HG03442 (cell line): ENCODE data around the gene MRC2.

Source experiments
- ATAC-seq: cut with Tn5 transposase; IDR thresholded peaks from one replicate; pipeline ENCODE4 v1.9.1; 2021; ENCODE audit warnings: mild to moderate bottlenecking, moderate library complexity; ENCODE audit not compliant: unreplicated experiment

MRC2 gene

DNA sequence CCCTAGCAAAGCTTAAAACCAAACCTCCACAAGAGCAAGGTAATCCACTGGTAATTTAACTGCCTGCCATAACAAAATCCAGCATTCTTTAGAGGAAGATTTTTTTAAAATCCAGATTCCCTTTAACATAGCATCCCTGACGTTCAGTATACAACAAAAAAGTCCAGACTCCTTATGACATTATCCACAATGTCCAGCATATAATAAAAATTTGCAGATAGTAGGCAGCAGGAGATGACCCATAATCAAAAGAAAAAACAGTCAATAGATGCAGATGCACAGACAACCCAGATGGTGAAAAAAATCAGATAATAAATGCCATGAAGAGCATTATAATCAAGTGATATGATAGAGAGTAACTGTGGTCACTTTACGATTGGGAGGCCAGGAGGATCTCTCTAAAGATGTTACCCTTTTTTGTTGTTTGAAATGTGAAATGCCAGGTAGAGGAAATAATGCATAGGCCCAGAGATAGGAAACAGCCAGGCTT lies 33.2 kb downstream of the MRC2 start:
- no peak for ATAC-seq

DNA sequence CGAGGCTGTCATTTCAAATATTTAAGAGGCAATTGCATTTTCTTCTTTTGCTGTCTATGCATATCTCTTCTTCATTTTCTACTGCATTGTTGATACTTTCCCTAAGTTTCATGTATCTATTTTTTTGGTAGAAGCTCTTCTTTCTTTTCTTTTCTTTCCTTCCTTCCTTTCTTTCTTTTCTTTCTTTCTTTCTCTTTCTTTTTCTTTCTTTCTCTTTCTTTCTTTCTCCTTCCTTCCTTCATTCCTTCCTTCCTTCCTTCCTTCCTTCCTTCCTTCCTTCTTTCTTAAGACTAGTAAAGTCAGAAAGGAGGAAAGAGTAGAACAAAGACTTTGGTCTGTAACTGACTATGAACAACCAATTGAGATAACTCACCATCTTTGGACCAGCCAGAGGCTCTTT lies 33.9 kb downstream of the MRC2 start:
- no peak for ATAC-seq

DNA sequence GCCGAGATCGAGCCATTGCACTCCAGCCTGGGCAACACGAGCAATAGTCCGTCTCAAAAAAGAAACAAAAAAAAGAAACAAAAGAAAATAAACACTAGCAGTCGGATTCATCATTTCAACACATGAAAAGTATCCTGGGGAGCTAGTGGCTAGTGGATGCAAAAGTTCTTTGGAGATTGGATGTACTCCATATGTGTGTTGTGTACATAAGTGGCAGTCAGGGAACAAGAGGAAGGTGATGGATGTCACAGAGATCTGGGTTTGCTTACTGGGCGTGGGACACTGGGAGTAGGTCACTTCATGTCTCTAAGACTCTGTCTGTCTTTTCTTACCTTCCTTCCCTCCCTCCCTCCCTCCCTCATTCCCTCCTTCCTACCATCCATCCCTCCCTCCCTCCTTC lies 35.4 kb downstream of the MRC2 start:
- no peak for ATAC-seq

DNA sequence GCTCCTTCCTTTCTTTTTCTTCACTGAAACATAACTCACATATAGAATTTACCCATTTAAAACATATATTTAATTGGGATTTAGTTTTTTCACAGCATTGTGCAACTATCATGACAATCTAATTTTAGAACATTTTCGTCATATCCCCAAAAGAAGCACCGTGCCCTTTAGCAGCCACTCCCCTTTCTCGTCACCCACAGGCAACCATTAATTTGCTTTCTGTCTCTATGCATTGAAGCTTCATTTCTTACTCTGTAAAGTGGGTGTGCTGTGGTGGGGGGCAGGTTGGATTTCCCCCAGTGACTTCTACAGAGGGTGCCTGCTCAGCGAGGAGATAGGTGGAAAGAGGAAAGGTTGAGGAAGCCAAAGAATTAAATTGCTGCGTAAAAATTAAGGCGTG lies 35.8 kb downstream of the MRC2 start:
- no peak for ATAC-seq

DNA sequence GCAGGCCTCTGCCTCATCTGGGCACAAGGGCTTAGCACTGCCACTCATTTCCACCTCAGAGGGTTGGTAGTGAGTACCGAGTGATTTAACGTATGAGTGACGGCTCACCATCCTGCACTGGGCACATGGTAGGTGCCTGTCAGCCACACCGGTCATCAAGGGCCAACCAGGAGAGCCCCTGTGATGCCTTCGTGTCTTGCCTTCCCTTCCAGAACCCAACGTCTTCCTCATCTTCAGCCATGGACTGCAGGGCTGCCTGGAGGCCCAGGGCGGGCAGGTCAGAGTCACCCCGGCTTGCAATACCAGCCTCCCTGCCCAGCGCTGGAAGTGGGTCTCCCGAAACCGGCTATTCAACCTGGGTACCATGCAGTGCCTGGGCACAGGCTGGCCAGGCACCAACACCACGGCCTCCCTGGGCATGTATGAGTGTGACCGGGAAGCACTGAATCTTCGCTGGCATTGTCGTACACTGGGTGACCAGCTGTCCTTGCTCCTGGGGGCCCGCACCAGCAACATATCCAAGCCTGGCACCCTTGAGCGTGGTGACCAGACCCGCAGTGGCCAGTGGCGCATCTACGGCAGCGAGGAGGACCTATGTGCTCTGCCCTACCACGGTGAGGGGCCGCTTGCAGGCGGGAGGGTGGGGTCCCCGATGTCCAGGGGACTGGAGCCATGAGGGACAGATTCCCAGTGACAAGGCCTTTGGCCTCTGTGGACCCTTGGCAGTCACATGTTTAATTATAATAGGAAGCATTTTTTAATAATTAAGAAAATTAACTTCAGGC lies 37.1 kb downstream of the MRC2 start:
- no peak for ATAC-seq

DNA sequence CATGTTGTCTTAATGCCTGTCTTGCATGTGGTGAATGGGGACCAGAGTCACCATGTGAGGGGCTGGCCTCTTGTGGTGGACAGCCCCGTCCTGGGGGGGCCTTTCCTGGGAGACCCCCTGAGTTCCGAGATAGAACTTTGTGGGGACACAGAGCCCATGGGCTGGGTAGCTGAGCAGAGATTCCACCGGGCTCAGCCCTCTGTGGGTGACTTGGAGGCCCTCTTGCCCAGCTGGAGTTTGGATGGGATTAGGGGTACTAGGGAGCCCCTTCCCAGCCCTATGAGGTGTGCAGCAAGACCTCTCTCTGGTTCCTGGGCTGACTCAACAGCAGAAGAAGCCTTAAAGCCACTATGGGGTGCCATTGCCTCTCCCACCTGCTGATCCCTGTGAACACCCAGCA lies 38.1 kb downstream of the MRC2 start:
- no peak for ATAC-seq

DNA sequence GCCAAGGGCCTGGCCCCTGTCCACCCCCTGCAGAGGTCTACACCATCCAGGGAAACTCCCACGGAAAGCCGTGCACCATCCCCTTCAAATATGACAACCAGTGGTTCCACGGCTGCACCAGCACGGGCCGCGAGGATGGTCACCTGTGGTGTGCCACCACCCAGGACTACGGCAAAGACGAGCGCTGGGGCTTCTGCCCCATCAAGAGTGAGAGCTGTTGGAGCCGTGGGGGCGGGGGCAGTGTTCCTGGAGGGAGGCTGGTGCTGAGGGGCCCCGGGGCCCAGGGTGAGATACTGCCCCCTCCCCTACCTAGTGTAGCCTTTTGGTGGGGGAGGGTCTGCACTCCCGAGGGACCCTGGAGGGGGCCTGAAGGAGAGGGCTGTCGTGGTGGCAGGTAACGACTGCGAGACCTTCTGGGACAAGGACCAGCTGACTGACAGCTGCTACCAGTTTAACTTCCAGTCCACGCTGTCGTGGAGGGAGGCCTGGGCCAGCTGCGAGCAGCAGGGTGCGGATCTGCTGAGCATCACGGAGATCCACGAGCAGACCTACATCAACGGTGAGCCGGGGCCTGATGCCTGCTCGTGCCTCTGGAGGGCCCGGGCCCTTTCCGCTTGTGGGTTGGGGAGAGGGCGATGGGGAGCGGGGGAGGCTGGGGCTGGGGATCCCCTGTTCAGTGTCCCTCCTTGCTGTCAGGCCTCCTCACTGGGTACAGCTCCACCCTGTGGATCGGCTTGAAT lies 38.8 kb downstream of the MRC2 start:
- no peak for ATAC-seq

DNA sequence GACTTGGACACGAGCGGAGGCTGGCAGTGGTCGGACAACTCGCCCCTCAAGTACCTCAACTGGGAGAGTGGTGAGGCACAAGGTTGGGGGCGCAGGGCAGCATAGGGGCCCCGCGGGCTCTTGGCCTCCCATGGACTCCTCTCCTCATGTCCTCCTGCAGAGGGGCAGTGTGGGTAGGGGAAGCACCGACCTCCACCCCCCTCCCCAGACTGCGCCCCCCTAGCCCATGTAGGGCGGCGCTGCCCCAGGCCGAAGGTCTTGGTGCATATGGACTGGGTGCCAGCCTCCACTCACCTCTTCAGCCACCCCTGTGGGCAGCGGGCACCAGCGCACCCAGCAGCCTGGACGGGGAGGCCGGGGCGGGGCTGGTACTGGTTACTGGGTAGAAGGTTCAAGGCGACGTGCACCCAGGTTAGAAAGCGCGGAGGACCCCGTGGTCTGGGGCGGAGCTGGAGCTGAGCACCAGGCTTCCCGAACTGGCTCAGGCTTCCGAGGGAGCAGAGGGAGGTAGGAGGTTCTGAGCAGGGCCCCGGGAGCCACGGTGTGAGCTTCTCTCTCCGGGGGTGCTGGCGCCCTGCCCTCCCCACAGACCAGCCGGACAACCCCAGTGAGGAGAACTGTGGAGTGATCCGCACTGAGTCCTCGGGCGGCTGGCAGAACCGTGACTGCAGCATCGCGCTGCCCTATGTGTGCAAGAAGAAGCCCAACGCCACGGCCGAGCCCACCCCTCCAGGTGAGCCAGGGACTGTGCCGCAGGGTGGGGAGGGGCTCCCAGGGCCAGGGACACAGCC lies 39.5 kb downstream of the MRC2 start:
- ATAC-seq = no peak

DNA sequence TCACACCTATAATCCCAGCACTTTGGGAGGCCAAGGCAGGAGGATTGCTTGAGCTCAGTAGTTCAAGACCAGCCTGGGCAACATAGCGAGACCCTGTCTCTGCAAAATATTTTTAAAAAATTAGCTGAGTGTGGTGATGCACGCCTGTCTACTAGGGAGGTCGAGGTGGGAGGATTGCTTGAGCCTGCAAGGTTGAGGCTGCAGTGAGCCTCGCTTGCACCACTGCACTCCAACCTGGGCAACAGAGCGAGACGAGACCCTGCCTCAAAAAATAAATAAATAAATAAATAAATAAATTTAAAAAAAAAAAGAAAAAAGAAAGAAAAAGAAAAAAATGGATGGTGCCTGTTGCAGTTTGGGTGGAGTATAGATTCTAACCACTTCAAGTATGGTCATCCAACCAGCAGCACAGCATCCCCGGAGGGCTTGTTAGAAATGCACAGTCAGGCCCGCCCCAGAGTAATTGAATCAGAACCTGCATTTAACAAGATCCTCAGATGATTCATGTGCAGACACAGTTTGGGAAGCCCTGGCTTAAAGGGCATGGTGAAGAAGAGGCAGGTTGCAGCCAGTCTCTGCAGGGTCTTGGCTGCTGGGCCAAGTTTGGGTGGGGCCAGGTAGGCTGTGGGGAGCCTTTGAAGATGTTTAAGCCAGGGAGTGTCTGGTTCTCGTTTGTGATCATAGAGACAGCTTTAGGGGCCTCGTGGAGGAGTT lies 40.8 kb downstream of the MRC2 start:
- ATAC-seq = no peak

DNA sequence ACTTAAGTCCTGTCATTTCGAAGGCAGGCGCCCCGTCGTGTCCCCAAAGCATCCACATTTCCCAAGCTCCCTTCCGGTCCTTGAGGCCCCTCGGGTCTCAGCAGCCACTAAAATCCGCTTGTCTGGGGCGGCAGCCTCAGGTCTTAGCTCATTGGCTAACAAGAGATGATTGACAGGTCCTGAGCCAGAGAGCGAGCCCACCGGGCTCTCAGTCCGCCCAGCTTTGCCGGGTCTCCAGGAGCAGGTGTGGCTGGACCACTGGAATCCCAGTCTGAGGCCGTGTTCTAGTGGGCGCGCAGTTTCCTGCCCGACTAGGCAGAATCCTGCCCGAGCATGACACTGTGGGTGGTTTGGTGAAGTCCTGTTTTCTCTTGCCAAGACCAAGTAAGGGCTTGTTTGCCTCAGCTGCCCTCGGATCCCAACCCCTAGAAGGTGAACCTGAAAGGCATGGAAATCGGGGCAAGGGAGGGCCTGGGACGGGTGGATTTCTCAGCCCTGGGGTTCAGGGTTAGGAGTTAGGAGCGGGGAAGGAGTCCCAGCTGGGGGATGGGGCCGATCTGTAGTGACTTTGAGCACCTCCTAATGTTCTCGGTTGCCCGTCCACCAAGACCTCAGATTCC lies 42.8 kb downstream of the MRC2 start:
- no peak for ATAC-seq

DNA sequence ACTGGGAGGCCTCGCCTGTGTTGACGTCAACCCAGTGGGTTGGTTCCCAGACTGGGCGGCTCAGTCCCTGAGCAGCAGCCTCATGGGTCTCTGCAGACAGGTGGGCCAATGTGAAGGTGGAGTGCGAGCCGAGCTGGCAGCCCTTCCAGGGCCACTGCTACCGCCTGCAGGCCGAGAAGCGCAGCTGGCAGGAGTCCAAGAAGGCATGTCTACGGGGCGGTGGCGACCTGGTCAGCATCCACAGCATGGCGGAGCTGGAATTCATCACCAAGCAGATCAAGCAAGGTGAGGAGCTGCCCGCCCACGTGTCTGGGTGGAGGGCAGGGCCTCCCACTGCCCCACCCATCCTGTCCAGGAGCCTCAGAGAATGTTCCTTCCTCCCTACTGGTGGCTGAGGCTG lies 44.1 kb downstream of the MRC2 start:
- no peak for ATAC-seq

DNA sequence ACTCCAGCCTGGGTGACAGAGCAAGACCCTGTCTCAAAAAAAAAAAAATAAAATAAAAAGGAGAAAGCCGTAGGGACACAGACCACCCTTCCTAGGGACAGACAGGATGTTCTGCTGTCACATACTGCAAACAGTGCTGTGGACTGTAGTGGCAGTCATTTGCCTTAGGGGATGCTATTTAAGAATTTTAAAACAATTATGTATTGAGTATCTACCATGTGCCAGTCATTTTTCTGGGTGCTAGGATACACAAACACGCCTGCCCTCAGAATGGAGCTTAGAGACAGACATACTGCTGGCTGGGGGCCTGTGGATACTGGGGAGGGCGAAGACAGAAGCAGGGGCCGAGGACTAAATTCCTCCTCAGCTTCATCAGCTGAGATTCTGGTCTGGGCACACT lies 45.5 kb downstream of the MRC2 start:
- ATAC-seq = no peak

DNA sequence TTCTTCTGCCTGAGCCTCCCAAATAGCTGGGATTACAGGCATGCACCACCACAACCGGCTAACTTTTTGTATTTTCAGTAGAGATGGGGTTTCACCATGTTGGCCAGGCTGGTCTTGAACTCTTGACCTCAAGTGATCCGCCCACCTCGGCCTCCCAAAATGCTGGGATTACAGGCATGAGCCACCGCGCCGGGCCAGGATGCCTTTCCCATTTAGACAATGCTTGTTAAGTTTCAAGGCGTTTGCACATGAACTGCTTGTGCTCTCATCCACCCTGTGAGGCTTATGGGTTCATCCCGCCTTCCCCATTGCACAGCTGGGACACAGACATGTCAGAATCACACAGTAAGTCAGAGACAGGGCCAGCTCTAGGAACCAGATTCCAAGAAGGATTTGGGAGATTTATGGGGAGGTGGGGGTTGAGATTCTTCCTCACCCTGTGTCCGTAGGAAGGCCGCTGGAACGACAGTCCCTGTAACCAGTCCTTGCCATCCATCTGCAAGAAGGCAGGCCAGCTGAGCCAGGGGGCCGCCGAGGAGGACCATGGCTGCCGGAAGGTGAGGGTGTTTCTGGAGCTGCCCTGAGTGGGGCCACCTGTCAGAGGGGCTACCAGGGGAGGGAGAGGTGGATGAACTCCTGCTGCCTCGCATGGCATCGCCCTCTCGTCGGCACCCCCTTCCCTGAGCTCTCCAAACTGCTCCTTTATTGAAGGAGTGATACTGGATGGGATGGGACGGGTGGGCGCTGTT lies 46.3 kb downstream of the MRC2 start:
- ATAC-seq = no peak

DNA sequence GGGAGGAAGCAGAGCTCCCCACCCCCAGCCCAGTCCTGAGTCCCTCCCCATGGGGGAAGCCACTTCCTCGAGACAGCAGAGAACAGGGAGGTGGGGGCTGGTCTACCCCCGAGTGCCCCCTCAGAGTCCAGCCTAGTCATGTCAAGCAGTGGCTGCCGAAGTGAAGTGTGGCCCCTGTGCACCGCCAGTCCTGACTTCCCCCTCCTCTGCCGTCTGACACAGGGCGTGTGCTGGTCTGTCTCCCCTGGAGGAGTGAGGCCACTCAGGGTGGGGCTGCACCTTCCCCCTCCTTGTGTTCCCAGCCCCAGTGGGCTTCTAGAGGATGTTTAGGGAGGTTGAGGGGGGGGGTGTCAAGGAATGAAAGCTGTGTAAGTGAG lies 46.9 kb downstream of the MRC2 start:
- ATAC-seq = no peak

DNA sequence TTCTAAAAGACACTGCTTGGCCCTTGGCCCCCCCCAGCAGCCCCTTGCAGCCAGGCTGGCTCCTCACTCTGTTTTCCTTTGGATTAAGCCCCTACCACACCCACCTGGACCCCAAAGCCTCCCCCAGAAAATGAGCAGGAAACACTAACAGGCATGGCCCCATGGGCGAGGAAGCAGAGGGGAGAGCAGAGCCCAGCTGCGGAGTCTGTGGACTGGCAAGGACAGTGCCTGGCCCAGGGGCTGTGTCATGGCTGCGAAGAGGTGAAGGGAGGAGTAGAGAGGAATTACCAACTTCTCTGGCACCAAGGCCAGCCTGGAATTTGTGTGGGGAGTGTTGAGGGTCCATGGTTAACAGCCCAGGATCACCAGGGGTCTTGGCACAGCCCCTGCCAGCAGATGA lies 47.4 kb downstream of the MRC2 start:
- ATAC-seq = no peak

DNA sequence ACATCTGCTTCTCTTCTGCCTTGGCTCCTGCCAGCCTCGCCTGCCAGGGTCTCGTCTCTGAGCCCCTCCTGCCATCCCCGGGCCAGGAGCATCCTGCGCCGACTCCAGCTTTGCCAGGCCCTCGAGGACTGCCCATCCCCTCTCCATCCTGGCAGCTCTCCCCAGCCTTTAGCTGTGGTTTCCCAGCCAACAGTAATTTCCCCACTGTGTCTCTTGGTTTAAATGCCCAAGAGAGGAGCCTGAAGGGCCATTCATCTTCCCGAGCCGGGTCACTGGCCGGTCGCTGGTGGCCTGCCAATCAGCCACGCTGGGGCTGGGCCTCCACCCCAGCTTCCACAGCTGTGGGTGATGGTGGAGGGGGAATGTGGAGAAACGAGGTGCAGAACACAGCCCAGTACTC lies 47.8 kb downstream of the MRC2 start:
- no peak for ATAC-seq

DNA sequence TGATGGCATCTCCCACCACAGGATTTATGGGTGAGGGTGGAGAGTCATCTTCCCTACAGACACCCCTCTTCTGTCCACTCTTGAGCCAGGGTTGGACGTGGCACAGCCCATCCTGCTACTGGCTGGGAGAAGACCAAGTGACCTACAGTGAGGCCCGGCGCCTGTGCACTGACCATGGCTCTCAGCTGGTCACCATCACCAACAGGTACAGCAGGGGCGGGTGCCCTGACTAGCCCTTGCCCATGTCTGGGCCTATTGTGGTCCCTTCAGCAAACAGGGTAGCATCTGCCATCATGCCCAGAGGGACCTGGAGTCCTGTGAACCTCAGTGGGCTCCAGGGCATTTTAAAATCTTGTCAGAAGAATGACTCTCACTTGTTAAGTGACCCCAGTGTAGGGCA lies 48.2 kb downstream of the MRC2 start:
- no peak for ATAC-seq

DNA sequence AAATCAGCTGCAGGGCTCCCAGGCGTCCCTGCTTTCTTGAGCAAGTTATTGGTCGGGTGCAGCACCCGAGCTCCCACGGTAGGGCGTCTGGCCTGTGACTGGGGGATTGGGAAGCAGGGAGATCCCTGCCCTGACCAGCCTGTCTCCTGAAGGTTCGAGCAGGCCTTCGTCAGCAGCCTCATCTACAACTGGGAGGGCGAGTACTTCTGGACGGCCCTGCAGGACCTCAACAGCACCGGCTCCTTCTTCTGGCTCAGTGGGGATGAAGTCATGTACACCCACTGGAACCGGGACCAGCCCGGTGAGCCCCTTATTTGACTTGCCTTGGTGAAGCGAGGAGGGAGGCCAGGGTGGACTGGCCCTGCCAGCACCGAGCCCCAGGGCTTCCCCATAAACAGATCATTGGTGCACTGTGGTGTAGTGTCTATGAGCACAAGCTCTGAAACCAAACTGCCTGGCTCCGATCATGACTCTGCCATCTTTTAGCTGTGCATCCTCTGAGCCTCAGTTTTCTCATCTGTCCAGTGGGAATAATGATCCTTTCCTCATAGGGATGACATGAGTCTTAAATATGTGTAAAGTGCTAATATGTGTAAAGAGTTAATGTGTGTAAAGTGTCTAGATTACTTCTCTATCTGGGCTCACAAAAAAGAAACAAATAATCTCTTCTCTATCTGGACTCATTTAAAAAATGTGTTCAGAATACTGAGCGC lies 48.9 kb downstream of the MRC2 start:
- no peak for ATAC-seq

DNA sequence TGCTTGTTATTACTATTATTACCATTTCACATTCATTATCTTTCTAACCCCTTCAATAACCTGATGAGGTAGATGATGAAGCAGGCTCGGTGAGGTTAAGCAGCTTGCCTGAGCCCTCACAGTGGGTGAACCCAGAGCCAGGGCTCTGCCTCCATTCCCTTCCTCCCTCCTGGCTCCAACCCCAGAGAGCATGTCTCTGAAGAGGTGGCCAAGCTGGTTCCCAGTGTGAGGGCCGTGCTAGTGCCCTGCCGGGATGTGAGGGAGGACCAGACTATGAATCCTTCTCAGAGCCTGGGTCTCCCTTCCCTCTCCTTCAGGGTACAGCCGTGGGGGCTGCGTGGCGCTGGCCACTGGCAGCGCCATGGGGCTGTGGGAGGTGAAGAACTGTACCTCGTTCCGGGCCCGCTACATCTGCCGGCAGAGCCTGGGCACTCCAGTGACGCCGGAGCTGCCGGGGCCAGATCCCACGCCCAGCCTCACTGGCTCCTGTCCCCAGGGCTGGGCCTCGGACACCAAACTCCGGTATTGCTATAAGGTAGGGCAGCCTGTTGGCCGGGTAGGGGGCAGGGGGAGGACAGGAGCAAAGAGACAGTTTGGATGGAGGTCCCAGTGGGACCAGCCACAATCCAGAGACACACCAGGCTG lies 49.6 kb downstream of the MRC2 start:
- ATAC-seq = no peak
